Adrenal gland (tissue), 5 donors: Measurements from ENCODE around the gene SSPN.

Source experiments
- CTCF ChIP-seq, 6 experiments: fragments of 450-650 bp in 4 of 6; fragments of 200-600 bp in 2 of 6; sonication (generic) in 1 of 6; IDR thresholded peaks; 1 replicate in 5 of 6; 2 replicates in 1 of 6; pipeline versions ENCODE4 v1.5.1 to v1.8.0; 2016 to 2021; ENCODE audit warnings: antibody characterized with exemption in 6 of 6, mild to moderate bottlenecking in 2 of 6, moderate library complexity in 1 of 6
- POLR2A ChIP-seq, 2 donors: fragments of 450-650 bp; IDR thresholded peaks; one replicate each; pipeline ENCODE4 v1.6.1; 2017; ENCODE audit warnings: antibody characterized with exemption in 2 of 2, mild to moderate bottlenecking in 2 of 2, moderate library complexity in 1 of 2
- donor health status: DM: no; HTN: no; CAD: no.

DNA sequence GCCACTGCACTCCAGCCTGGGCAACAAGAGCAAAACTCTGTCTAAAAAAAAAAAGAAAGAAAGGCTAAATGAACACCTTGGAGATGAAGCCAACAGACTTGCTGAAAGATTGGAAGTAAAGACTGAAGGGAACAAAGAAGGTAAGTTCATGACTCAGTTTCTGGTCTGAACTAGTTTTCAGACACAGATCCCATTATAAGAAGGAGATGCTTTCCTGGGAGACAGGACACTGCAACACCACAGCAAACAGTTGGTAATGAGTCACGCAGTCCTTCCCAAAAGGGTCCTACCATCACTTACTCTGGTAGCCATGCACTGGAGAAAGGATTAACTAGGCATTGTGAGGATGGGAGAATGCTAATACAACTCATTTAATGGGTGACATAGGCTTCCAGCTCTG, 97.2 kb downstream of the SSPN start:
- TF ChIP-seq POLR2A (IDR thresholded peaks at IDR 0.05) = no peak
- TF ChIP-seq CTCF (IDR thresholded peaks at IDR 0.05) = no peak
